ENCODE results near the gene SLC12A7.

DNA sequence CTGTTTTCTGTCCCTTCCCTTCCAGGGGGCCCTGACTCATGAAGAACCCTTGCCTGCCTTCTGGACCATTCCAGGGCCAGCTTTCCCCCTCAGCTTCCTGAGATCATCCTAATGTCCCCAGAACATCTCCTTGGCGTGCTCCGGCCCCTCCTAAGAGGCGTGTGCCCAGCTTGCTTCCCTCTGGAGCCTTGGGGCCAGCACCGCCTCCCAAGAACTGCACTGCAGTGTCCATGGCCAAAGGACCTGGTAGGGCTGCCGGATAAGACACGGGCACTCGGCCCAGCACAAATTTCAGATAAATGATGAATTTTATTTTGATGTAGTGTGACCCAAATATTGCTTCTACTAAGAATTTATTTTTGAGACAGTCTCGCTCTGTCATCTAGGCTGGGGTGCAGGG, 20.7 kb upstream of the SLC12A7 start:
- TF ChIP-seq CTCF (IDR thresholded peaks at IDR 0.05) (no peak), POLR2A (IDR thresholded peaks at IDR 0.05) (no peak)

Data from suprapubic skin (tissue), 3 donors.